Measurements from ENCODE around the gene GPR176. TPM values are rescaled to one million over a fixed set of nuclear protein-coding genes. Genes with fewer than 3 reads are reported as not detected.

The GPR176 gene
- polyA plus RNA-seq, 5 donors, result 3.0 to 4.3 (median 3.4) TPM

DNA sequence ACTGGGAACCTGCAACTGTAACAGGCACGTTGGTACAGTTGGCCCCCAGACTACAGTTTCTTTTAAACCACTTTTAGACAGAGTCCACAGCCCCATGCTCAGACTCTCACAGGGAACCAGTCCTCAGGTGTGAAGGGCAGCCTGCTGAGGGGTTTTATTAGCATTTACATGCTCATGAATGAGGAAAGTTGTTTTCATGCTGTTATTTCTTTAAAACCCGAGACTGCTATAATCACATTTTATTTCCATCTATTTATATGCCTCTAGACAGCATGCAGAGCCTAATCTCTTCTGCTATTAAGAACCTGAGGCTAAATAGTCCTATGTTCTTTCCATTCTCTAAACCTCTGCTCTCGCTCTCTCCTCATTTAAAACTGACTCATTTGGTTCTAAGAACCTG lies 111.2 kb downstream of the GPR176 start:
- no peak for DNase-seq

DNA sequence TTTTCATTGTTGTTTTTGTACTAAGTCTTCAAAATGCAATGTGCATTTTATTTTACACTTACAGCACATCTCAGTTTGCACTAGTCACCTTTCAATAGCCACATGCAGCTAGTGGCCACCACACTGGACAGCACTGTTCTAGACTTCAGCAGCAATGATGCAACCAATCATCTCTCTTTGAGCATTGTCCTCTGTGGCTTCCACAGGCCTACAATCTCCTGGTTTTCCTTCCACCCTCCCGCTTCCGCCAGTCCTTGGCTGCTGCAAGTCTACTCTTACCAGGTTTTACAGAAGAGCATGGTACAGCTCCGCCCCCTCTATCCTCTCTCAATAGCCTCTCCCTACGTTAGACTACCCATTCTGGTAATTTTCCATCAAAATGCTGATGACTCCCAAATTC lies 112.3 kb downstream of the GPR176 start:
- DNase-seq, result no peak

GRCh38 chr15:39804026-39804425 lies 116.0 kb downstream of the GPR176 start:
- no peak for DNase-seq

DNA sequence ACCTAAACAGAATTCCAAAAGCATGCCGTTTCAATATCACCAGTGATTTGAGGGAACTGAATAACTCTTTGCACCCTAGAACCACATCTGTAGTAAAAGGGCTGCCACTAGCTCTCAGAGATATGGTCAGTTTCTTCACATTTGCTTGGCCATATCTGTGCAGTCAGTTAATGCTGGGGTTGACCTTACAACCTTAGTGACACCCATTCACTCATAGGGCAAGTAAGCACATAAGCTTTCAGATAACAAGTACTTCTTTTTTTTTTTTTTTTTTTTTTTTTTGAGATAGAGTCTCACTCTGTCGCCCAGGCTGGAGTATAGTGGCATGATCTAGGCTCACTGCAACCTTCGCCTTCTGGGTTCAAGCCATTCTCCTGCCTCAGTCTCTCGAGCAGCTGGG lies 117.0 kb downstream of the GPR176 start:
- no peak for DNase-seq

GRCh38 chr15:39801641-39802309 lies 118.3 kb downstream of the GPR176 start:
- DNase-seq, result no peak

- DNase-seq, result no peak
Observed at GRCh38 chr15:39799552-39800011, 120.5 kb downstream of the GPR176 start.

DNA sequence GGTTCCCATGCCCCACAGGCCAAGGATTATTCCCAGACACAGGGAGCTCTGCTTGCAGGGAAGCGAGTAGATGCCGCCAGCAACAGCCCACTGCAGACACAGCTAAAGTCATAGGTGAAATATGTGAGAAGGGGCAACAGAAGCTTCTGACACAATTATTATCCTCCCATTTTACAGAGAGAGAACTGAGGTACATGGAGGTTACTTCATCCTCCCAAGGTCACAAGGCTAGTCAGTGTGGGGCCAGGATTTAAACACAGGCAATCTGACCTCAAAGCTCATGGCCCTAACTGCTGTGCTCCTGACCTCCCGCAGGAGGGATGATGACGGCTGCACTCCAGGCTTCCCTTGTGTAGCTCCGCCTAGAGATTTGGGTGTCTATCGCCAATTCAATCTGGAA lies 121.7 kb downstream of the GPR176 start:
- DNase-seq, result no peak

GRCh38 chr15:39797407-39797806 lies 122.7 kb downstream of the GPR176 start:
- DNase-seq, result no peak

DNA sequence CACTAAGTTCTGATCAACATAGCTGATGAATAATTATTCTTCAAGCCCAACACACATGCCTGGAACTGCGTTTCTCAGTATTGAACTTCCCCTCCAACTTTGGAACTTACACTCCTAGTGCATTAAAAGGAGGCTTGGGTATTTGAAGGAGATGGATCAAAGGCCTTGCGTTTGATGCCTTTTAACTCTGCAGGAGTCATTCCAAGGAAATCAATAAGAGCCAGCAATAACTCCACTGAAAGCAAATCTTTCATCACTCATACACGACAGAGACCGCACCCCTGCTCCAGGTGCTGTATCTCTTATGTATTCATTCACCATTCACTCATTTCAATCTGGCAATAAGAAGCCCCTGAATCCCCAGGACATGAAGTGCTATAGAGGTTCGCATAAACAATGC lies 123.5 kb downstream of the GPR176 start:
- no peak for DNase-seq

DNA sequence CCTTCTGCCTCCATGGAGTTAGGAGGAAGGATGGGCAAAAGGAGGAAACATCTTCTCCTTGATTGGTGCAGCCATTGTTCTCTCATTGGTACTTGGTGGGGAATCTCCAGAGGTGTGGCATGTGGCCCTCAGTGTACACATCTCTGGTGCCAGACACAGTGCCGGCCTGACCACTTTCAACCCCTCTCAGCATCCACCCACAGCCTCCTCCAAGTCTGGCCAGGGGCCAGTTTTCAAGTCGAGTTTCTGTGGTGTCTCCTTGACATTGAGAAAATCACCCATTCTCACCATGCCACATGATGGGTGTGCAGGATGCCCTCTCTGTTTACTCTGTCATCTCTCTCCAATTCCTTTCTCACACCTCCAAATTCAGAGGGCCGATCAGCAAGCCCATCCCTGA lies 124.6 kb downstream of the GPR176 start:
- no peak for DNase-seq

- no peak for DNase-seq
Observed at GRCh38 chr15:39794954-39795353, 125.1 kb downstream of the GPR176 start.

GRCh38 chr15:39793923-39794322 lies 126.1 kb downstream of the GPR176 start:
- DNase-seq, result no peak

DNA sequence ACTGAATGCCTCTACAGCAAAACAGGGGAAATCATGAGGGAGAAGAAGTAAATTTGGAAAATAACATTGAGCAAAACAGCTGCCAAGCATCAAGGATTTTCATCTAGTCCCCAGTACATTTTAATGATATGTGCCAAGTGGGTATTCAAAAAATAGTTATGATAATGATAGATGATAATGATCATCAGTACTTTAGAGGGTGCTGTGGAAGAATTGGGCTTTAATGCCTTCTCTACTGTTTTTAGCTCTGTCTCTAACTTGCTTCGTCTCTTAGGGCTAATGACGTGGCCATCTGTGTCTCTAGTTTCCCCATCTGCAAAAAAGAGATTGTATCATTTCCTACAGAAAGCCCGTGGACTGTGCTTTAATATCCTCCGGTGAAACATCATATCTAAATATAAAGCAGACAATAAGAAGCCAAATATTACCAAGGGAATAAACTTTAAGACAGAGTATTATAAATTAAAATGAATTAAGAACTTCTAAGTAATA lies 127.2 kb downstream of the GPR176 start:
- DNase-seq, result no peak

GRCh38 chr15:39792025-39792843 lies 127.8 kb downstream of the GPR176 start:
- DNase-seq, result no peak

GRCh38 chr15:39789736-39790135 lies 130.3 kb downstream of the GPR176 start:
- DNase-seq, result no peak

DNA sequence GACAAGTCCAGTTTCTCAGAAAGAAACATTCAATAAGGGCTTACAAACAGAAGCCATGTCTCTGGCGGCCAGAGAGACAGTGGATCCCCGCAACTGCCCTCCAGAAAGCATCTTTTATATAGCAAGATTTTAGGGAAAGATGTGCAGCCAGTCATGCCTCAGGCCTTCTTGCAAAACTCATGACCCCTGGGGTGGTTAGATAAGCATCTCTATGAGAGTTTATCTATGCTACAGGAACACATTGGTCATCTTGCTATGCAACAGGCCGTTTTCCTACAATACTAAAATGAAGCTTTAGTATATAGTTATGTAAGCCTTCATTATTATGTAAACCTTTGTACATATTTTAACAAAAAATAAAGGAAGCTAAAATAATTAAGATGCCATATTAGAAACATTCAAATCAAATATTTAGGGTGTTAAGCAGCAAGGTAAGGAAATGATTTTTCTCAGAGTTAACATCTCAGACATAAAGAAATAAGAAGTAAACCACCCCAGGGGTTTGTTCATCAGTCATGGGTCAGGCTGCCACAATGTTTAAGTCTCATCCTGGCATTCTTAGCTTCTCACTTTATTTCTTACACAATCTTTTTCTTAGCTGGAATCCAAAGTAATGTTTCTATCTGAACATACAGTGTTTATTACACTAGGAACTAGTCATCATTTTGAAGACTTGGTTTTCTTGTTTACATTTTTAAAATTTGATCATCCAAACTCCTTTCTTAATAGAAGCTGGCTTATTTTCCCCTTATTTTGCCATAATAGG lies 131.1 kb downstream of the GPR176 start:
- no peak for DNase-seq

DNA sequence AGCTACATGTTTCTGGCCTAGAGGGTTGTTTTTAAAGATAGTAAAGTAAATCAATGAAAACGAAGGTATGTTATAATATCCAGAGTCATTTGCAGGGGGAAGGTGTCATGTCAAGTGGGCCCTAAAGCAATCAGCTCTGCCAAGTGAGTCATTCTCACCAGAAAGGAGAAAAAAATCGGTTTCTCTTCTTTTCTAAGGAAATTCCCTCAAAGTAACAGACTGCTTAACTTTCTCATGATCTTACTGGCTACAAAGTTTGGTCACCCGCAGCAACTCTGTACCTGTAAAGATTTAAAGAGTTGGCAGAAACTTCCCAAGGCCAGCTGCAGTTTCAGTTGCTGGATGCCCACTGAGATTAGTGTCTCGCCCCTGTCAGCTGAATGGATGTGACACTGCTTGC lies 132.0 kb downstream of the GPR176 start:
- no peak for DNase-seq

DNA sequence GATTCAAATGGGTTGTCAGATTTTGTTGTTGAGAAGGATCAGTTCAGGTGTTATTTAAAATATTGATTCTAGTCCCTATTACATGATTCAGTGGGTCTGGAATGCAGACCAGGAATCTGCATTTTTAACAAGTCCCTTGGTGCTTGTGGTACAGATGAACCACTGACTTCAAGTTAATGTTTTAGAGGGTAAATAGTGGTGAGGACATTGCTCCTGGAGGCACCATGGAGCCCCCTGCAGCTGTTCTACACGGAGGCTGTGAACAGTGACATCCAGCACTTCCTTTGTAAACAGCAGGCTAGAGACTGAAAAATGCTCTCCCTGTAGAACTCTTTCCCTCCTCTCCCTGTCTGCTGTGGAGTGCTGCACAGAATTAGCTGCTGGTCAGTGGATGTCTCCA lies 132.6 kb downstream of the GPR176 start:
- DNase-seq, result no peak

DNA sequence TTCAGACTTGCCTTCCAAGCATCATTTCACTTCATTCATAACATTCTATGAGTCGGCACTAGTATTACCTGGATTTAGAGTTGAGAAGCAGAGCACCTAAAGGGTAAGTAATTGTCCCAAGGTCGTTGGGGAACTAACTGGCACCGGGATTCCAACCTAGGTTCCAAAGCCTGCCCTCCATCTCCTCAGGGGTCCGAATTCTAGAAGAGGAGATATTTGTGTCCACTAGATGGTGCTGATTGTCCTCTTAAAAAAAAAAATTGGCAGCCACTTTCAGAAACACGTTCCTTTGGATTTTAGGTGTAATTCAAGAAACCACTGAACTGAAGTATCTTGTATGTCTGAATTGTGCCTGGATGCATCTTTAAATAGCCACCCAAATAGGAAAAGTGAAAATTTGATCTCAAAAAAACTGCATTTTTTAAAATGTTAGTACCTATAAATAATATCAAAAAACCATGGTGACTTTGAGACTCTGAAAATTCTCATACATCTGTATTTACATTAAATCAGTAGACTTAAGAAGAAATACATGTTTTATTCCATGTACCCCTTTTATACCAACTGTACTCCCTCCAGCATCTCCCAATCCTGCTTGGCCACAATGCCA lies 133.5 kb downstream of the GPR176 start:
- peak in 1 of 2 donors; percentile 52 for DNase-seq

GRCh38 chr15:39785841-39786240 lies 134.2 kb downstream of the GPR176 start:
- no peak for DNase-seq

DNA sequence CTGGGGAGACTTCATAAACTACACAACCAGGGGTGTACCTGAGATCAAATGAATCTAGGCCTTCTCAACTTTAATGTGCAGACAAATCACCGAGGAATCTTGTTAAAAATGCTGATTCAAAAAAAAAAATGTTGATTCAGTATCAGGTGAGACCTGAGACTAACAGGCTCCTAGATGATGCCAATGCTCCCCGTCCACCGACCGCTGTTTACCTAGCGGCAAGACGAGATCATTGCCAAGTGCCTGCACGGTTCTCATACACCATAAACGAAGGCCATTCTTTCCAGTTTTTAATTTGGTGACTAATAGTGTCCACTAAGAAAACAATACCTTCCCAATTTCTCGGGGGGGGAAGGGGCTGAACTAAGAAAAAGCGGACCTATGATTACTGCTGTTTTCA lies 134.9 kb downstream of the GPR176 start:
- DNase-seq, result no peak

DNA sequence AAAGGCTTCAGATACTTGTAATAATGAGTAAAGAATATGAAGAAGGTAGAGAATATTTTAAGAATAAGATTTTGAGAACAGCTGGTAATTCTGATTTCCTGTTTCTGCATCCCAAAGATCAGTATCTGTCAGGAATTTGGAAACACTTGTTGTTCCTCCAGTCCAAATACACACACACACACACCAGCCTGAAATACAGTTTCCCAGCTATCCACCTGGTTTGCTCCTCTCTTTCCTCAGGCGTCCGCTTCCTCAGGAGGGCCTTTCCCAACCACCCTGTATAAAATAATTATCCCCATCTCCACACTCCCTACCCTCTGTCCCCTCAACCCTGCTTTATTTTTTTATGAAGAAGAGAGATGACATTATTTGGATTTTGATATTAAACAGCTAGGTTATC lies 135.4 kb downstream of the GPR176 start:
- DNase-seq, result no peak

All from right lung (tissue), 5 donors.